ENCODE data around the gene WWOX. TPM values are rescaled to one million over a fixed set of nuclear protein-coding genes. Genes with fewer than 3 reads are reported as not detected.

Gene WWOX
- total and polyA plus RNA-seq, 2 of the 4 experiments (the other 2 are of a cell fraction): 2.7 to 5.4 TPM

DNA sequence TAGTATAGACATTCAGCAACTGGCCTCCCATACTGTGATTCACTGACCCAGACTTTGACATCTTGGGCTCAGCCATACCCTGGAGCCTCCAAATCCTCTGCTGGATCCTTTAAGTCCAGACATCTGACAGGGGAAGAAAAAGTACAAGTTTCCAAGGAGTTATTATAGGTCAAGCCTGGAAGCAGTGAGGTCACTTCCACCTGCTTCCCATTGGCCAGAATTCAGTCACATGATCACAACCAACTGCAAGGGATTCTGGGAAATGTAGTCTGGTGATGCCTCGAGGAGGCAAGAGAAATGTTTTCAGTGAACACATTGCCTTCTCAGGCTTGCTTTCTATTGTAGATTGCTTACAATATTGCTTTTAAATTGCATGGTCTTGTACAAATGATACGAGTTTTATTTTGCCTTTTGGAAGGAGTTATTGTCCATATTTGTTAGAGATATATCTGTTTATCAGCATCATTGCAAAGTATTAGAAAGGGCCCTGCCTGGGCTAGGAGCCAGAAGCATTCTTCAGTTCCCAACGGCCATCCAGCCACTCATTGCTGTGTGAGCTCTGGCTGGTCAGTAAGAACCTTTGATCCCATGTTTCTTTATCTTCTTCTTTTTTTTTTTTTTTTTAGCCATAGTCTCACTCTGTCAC, 696.9 kb downstream of the WWOX start:
- POLR2A ChIA-PET (ENCODE audit: unreplicated experiment): no interaction called here
- H3K56ac ChIP-seq (ENCODE audit: extremely low read depth, insufficient read depth, low read length): no peak overlapping the region
- H3K4me2 ChIP-seq (ENCODE audit: low read depth, low read length): no peak overlapping the region
- no peak overlapping the region for H2AK9ac ChIP-seq (replicated peaks; ENCODE audit: low read depth, low read length, poor library complexity)
- no TSS peak for BruUV-seq (replicated peaks)
- H3K9me1 ChIP-seq (ENCODE audit: insufficient read depth, low read length): no peaks in the 10 kb centered on the region
- H4K91ac ChIP-seq (ENCODE audit: insufficient read depth, low read depth, low read length): no peak overlapping the region
- no peak overlapping the region for H3K9ac ChIP-seq (ENCODE audit: low read depth, low read length)
- H3K27me3 ChIP-seq (ENCODE audit: control insufficient read depth, insufficient read depth, low read length): no peaks in the 10 kb centered on the region
- no peak overlapping the region for H2AFZ ChIP-seq (replicated peaks; ENCODE audit: low read length, poor library complexity)
- H4K8ac ChIP-seq (ENCODE audit: low read depth in 2 of 2, low read length in 2 of 2): no peak overlapping the region
- H2BK120ac ChIP-seq (ENCODE audit: low read depth, low read length): no peak overlapping the region
- H3K4ac ChIP-seq (ENCODE audit: low read depth, low read length): no peak overlapping the region
- H3K79me1 ChIP-seq (ENCODE audit: low read depth in 1 of 2, low read length in 2 of 2): no peaks in the 10 kb centered on the region
- no peak overlapping the region for H2BK5ac ChIP-seq (ENCODE audit: low read depth, low read length, poor library complexity, severe bottlenecking)
- no peak overlapping the region for H3K27ac ChIP-seq (ENCODE audit: insufficient read depth, low read length)
- WGBS, 2 experiments (ENCODE audit: extremely low coverage in 2 of 2, insufficient read length in 1 of 2): no CpG with 5 or more reads among the region's 3 CpGs
- DNase-seq: no peak
- H4K20me1 ChIP-seq (ENCODE audit: insufficient read depth, low read length): no peaks in the 10 kb centered on the region
- no peak overlapping the region for H3K14ac ChIP-seq (replicated peaks; ENCODE audit: low read depth, low read length)
- peaks cover 16% of the 10 kb centered on the region for H3K9me3 ChIP-seq (ENCODE audit: control insufficient read depth, insufficient read depth, low read length)
- H3K4me1 ChIP-seq (ENCODE audit: control insufficient read depth, insufficient read depth, low read length): no peaks in the 10 kb centered on the region
- in situ Hi-C loops (cut with MboI; ENCODE audit: low sequenced_read_pairs) (no loop called here), dilution Hi-C loops (cut with HindIII; ENCODE audit: low sequenced_read_pairs, unreplicated experiment) (no loop called here), intact Hi-C loops (cut with micrococcal nuclease) (no loop called here)
- H3K36me3 ChIP-seq (ENCODE audit: control insufficient read depth, insufficient read depth, low read length): no peaks in the 10 kb centered on the region
- ATAC-seq (ENCODE audit: low read depth): no peak
- H3K23ac ChIP-seq (ENCODE audit: low read depth, low read length): no peak overlapping the region
- CTCF ChIA-PET: no interaction called here
- no peak overlapping the region for H2BK15ac ChIP-seq (ENCODE audit: low read depth, low read length)
- TF ChIP-seq RCOR1 (IDR thresholded peaks at IDR 0.05; ENCODE audit: insufficient replicate concordance, low read length) (no peak), RAD21 (IDR thresholded peaks at IDR 0.05; ENCODE audit: low read length) (no peak), SMC3 (IDR thresholded peaks at IDR 0.05; ENCODE audit: low read depth, low read length) (no peak), FOS (IDR thresholded peaks at IDR 0.05; ENCODE audit: low read depth, low read length) (no peak), MAFK (IDR thresholded peaks at IDR 0.05; ENCODE audit: low read depth, low read length) (no peak), NFE2L2 (IDR thresholded peaks at IDR 0.05; ENCODE audit: low read depth, low read length) (no peak), MXI1 (IDR thresholded peaks at IDR 0.05; ENCODE audit: borderline replicate concordance, low read depth, low read length) (no peak), POLR2A (IDR thresholded peaks at IDR 0.05; ENCODE audit: low read depth, low read length) (no peak), RFX5 (IDR thresholded peaks at IDR 0.05; ENCODE audit: low read depth, low read length) (no peak), CHD1 (IDR thresholded peaks at IDR 0.05; ENCODE audit: low read depth, low read length) (no peak), BHLHE40 (IDR thresholded peaks at IDR 0.05; ENCODE audit: low read depth, low read length) (no peak), MAZ (IDR thresholded peaks at IDR 0.05; ENCODE audit: borderline replicate concordance, low read depth, low read length) (no peak), CEBPB (IDR thresholded peaks at IDR 0.05; ENCODE audit: low read depth, low read length) (no peak)
- TF ChIP-seq, protein P1, sequence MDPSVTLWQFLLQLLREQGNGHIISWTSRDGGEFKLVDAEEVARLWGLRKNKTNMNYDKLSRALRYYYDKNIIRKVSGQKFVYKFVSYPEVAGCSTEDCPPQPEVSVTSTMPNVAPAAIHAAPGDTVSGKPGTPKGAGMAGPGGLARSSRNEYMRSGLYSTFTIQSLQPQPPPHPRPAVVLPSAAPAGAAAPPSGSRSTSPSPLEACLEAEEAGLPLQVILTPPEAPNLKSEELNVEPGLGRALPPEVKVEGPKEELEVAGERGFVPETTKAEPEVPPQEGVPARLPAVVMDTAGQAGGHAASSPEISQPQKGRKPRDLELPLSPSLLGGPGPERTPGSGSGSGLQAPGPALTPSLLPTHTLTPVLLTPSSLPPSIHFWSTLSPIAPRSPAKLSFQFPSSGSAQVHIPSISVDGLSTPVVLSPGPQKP (IDR thresholded peaks at IDR 0.05; ENCODE audit: borderline replicate concordance, low read depth, low read length): no peak
- TF ChIP-seq, protein P2, sequence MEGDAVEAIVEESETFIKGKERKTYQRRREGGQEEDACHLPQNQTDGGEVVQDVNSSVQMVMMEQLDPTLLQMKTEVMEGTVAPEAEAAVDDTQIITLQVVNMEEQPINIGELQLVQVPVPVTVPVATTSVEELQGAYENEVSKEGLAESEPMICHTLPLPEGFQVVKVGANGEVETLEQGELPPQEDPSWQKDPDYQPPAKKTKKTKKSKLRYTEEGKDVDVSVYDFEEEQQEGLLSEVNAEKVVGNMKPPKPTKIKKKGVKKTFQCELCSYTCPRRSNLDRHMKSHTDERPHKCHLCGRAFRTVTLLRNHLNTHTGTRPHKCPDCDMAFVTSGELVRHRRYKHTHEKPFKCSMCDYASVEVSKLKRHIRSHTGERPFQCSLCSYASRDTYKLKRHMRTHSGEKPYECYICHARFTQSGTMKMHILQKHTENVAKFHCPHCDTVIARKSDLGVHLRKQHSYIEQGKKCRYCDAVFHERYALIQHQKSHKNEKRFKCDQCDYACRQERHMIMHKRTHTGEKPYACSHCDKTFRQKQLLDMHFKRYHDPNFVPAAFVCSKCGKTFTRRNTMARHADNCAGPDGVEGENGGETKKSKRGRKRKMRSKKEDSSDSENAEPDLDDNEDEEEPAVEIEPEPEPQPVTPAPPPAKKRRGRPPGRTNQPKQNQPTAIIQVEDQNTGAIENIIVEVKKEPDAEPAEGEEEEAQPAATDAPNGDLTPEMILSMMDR (conservative IDR thresholded peaks at IDR 0.05; ENCODE audit: low read depth, low read length): no peak
- TF ChIP-seq, protein P3, sequence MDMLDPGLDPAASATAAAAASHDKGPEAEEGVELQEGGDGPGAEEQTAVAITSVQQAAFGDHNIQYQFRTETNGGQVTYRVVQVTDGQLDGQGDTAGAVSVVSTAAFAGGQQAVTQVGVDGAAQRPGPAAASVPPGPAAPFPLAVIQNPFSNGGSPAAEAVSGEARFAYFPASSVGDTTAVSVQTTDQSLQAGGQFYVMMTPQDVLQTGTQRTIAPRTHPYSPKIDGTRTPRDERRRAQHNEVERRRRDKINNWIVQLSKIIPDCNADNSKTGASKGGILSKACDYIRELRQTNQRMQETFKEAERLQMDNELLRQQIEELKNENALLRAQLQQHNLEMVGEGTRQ (IDR thresholded peaks at IDR 0.05; ENCODE audit: low read depth, low read length): no peak
- H3K4me3 ChIP-seq (ENCODE audit: insufficient read depth, low read depth, low read length): no peak overlapping the region
- H3K18ac ChIP-seq (ENCODE audit: low read depth, low read length): no peak overlapping the region
- no peak overlapping the region for H2BK20ac ChIP-seq (ENCODE audit: low read depth, low read length)
- H4K5ac ChIP-seq (ENCODE audit: low read depth, low read length): no peak overlapping the region
- H2AK5ac ChIP-seq (ENCODE audit: low read depth, low read length): no peak overlapping the region
